ENCODE measurements around the gene FBXL4. TPM values are rescaled to one million over a fixed set of nuclear protein-coding genes. Genes with fewer than 3 reads are reported as not detected.

FBXL4 gene
- polyA plus RNA-seq, 1 donor (not counting 4 experiments of a cell fraction or from before 2014, with no cell fraction given): 19.9 TPM

DNA sequence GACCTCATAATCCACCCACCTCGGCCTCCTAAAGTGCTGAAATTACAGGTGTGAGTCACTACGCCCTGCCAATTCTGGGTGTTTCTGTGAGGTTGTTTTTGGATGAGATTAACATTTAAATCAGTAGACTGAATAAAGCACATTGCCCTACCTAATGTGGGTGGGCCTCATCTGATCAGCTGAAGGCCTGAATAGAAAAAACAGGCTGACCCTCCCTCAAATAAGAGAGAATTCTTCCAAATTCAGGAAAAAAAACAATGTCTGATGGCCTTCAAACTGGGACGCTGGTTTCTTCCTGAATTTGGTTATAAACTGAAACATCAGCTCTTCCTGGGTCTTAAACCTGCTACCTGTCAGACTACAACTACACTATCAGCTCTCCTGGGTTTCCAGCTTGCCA is 62.4 kb downstream of the FBXL4 start:
- Histone ChIP-seq H3K9ac (ENCODE audit: control insufficient read depth, extremely low read depth, insufficient read depth, low read length) (no peak overlapping the region), H3K9me3 (ENCODE audit: control insufficient read depth, low read depth, low read length) (no peaks in the 10 kb centered on the region), H3K27ac (ENCODE audit: control insufficient read depth, insufficient read depth, low read length) (no peak overlapping the region), H2AFZ (ENCODE audit: control insufficient read depth, low read length) (no peak overlapping the region), H3K79me2 (ENCODE audit: control insufficient read depth, insufficient read depth, low read length) (no peaks in the 10 kb centered on the region), H3K27me3 (ENCODE audit: control insufficient read depth, extremely low read depth, insufficient read depth, low read length) (no peaks in the 10 kb centered on the region), H4K20me1 (ENCODE audit: control insufficient read depth, extremely low read depth, insufficient read depth, low read length) (no peaks in the 10 kb centered on the region), H3K4me1 (ENCODE audit: control insufficient read depth, extremely low read depth, insufficient read depth, low read length) (no peaks in the 10 kb centered on the region), H3K9me1 (ENCODE audit: control insufficient read depth, extremely low read depth, insufficient read depth, low read length) (no peaks in the 10 kb centered on the region), H3K4me3 (ENCODE audit: control insufficient read depth in 2 of 3, extremely low read depth in 1 of 3, insufficient read depth in 2 of 3, low read depth in 1 of 3, low read length in 3 of 3) (no peak overlapping the region), H3K4me2 (ENCODE audit: control insufficient read depth, extremely low read depth, insufficient read depth, low read depth, low read length) (no peak overlapping the region), H3K36me3 (ENCODE audit: control insufficient read depth in 2 of 2, extremely low read depth in 1 of 2, insufficient read depth in 2 of 2, low read length in 2 of 2) (peaks cover 0 to 1% of the 10 kb centered on the region in 2 experiments)
- DNase-seq (ENCODE audit: low read depth, low spot score) (no peak), FAIRE-seq (no peak)
- dilution Hi-C loops (cut with MboI; ENCODE audit: extremely low pct_ligation_motif_present, low sequenced_read_pairs): no loop called here
- no peak for TF ChIP-seq EZH2 (IDR thresholded peaks at IDR 0.05; ENCODE audit: low read length)

GRCh38 chr6:98880486-98880885 is 67.3 kb downstream of the FBXL4 start:
- no peak overlapping the region for H2AFZ ChIP-seq (ENCODE audit: control insufficient read depth, low read length)
- DNase-seq (ENCODE audit: low read depth, low spot score): no peak

More at GRCh38 chr6:98880486-98880885, 67.3 kb downstream of the FBXL4 start:
- H3K79me2 ChIP-seq (ENCODE audit: control insufficient read depth, insufficient read depth, low read length): no peaks in the 10 kb centered on the region
- H3K27me3 ChIP-seq (ENCODE audit: control insufficient read depth, extremely low read depth, insufficient read depth, low read length): no peaks in the 10 kb centered on the region
- no peak overlapping the region for H3K27ac ChIP-seq (ENCODE audit: control insufficient read depth, insufficient read depth, low read length)
- no peaks in the 10 kb centered on the region for H4K20me1 ChIP-seq (ENCODE audit: control insufficient read depth, extremely low read depth, insufficient read depth, low read length)
- H3K9me1 ChIP-seq (ENCODE audit: control insufficient read depth, extremely low read depth, insufficient read depth, low read length): no peaks in the 10 kb centered on the region
- no peaks in the 10 kb centered on the region for H3K4me1 ChIP-seq (ENCODE audit: control insufficient read depth, extremely low read depth, insufficient read depth, low read length)
- no peak for FAIRE-seq
- TF ChIP-seq, protein P1, sequence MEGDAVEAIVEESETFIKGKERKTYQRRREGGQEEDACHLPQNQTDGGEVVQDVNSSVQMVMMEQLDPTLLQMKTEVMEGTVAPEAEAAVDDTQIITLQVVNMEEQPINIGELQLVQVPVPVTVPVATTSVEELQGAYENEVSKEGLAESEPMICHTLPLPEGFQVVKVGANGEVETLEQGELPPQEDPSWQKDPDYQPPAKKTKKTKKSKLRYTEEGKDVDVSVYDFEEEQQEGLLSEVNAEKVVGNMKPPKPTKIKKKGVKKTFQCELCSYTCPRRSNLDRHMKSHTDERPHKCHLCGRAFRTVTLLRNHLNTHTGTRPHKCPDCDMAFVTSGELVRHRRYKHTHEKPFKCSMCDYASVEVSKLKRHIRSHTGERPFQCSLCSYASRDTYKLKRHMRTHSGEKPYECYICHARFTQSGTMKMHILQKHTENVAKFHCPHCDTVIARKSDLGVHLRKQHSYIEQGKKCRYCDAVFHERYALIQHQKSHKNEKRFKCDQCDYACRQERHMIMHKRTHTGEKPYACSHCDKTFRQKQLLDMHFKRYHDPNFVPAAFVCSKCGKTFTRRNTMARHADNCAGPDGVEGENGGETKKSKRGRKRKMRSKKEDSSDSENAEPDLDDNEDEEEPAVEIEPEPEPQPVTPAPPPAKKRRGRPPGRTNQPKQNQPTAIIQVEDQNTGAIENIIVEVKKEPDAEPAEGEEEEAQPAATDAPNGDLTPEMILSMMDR (optimal IDR thresholded peaks at IDR 0.05 in 1 of 3, IDR thresholded peaks at IDR 0.05 in 1 of 3, conservative IDR thresholded peaks at IDR 0.05 in 1 of 3; ENCODE audit: extremely low read depth in 1 of 3, insufficient read depth in 2 of 3, low read length in 3 of 3): no peak
- H3K4me3 ChIP-seq (ENCODE audit: control insufficient read depth in 2 of 3, extremely low read depth in 1 of 3, insufficient read depth in 2 of 3, low read depth in 1 of 3, low read length in 3 of 3): no peak overlapping the region
- peaks cover 0 to 1% of the 10 kb centered on the region in 2 experiments for H3K36me3 ChIP-seq (ENCODE audit: control insufficient read depth in 2 of 2, extremely low read depth in 1 of 2, insufficient read depth in 2 of 2, low read length in 2 of 2)
- H3K9me3 ChIP-seq (ENCODE audit: control insufficient read depth, low read depth, low read length): no peaks in the 10 kb centered on the region
- dilution Hi-C loops (cut with MboI; ENCODE audit: extremely low pct_ligation_motif_present, low sequenced_read_pairs): no loop called here
- H3K4me2 ChIP-seq (ENCODE audit: control insufficient read depth, extremely low read depth, insufficient read depth, low read depth, low read length): no peak overlapping the region
- H3K9ac ChIP-seq (ENCODE audit: control insufficient read depth, extremely low read depth, insufficient read depth, low read length): no peak overlapping the region
